ENCODE results near the gene RBP5.

The RBP5 gene

DNA sequence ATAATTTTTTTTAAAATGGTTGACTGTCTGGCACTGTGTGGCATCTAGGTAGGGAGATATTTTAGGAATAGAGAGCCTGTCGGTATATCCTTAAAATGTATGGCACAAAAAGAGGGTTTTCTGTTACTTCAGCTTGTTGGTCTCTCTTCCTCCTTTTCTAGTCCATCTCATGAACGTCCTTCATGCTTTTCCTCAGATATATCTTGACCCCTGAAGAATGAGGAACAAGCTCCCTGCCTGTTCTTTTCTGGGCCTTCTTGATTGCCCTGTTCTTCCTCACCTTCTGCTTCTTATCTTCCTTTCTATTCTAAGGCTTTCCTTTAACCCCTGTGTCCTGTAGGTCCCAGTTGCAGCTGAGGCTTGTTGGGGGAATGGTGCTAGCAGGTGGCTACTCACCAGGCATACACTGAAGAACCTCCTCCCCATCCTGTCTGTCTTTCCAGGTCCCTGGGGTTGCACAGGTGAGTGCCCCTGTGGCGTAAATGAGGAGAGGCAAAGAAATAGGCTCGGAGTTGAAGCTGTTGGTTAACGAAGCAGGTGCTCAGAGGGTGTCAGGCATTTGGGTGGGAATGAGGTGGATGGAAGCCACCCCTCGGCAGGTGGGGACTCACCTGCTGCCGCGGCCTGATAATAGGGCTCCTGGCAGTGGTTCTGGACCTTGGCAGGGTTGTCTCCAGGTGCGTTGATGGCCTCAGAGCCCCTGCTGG lies 29.2 kb downstream of the RBP5 start:
- no peak for DNase-seq

- no peak for DNase-seq
These were observed 31.7 kb downstream of the RBP5 start for GRCh38 chr12:7096979-7097378.

DNA sequence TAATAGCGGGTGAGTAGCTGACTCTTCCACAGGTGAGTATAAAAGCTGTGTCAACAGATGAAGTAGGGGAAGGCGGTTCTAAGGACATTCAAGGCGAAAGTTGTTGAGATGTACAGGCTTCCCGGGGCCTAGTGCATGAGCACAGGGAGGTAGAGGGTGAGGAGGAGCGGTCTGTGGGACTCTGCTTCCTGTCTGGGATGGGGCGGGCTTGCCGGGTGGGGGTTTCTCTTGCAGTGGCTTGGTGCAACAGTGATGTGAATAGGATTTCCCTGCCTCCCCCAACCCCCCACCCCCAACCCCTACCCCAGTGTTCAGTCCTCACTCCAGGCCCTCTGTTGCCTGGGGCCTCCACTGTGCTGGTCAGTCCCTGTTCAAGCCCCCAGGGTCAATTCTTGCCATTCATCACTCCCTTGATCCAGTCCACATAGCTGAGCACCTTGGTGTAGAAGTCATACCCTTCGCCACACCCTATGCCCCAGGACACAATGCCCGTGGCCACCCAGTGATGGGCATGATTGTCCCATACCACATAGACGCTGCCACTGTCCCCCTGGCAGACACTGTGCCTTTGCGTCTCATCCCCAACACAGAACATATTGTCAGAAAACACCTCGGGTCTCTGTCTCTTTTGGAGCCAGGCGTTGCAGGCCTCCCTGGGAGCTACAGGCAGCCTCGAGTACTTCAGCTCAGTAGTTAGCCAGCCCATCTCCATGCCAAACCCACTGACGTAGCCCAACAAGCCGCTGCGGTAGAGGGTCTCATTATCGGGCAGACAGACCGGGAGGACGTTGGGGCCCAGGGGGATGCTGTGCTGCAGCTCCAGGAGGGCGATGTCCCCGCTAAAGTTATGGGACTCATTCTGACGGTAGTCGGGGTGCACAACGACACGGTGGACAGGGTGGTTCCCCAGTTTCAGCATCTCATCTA lies 32.4 kb downstream of the RBP5 start:
- no peak for DNase-seq

GRCh38 chr12:7093892-7094291 lies 34.8 kb downstream of the RBP5 start:
- DNase-seq: no peak

GRCh38 chr12:7093486-7093885 lies 35.2 kb downstream of the RBP5 start:
- DNase-seq: no peak

- no peak for DNase-seq
These were observed 35.7 kb downstream of the RBP5 start for GRCh38 chr12:7092986-7093460.

DNA sequence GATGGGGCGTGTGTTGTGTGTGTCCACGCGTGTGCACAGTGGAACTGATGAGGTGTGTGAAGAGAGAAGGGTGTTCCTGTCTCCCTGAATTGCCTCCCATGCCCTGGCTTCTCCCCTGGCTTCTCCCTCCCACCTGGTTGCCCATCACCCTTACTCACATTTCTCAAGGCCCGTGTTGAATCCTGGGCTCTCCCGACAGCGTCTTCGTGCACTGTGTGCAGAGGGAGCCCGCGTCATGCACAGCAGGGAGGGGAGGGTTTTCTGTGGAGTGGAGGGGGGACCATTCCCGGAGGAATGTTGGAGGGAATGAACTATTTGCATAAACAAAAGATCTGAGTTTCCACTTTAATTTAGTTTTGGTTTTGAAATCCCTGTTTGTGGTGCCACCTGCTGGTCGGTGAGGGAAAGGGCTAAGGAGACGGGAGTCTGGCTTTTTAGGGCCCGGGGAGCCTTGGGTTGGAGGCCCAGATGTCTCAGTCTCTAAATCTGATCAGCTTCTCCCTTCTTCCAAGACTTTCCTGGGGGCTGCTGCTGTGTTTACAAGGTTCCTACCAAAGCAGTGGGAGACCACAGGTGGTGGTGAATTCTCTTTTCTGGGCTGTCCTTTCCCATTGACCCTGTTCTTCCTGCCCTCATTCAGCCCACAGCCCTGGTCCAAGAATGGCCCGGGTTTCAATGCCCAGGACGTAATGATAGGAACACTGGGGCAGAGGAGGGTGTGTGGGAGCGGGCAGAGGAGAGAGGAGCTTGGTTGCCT lies 36.3 kb downstream of the RBP5 start, which contains the start of gene C1R:
Gene C1R (minus strand): TSS at position 217 of the 757 bp plus-strand sequence. CDS start 57 bp downstream, at position 160.
- DNase-seq: peak; percentile 75

DNA sequence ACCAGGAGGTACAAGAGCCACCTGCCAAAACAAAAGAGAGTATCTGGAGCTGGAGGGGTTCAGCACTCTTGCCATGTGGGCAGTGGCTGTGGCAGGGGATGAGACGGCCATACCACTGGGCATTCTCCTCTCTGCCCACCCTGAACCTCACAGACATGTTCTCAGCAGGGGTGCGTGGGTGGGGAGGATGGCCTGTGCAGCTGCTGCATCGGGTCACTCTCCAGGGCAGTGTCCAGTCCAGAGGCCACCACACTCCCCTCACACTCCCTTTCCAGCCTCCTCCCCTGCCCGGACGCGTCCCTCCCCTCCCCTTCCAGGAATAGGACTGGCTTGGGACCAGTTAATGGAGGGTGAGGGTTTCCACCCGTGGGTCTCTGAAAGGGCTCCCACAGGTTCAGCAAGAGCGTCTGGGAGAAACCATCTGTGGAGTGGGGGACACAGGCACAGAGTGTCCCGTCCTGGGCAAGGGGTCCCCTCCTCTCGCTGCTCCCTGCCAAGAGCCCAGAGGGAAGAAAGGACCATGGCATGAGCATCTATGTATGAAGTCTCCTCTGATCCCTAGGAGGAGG lies 36.9 kb downstream of the RBP5 start:
- no peak for DNase-seq

DNA sequence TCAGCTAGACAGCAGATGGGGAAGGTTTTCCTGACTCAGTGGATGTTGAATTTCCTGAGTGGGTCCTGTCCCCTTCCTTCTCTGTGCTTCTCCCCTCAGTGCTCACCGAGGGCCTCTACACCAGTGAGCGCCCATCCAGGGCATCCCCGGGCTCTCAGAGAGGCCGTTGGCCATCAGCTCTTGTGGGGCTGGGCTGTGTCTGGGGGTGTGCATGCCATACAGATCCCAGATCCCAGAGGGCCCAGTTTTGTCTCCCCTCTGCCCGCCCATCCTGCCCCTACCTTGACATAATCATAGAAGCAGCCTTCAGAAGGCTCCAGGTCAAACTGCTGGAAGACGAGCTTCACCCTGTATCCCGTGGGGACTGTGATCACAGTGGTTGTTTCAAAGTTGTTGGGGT lies 37.5 kb downstream of the RBP5 start:
- no peak for DNase-seq

DNA sequence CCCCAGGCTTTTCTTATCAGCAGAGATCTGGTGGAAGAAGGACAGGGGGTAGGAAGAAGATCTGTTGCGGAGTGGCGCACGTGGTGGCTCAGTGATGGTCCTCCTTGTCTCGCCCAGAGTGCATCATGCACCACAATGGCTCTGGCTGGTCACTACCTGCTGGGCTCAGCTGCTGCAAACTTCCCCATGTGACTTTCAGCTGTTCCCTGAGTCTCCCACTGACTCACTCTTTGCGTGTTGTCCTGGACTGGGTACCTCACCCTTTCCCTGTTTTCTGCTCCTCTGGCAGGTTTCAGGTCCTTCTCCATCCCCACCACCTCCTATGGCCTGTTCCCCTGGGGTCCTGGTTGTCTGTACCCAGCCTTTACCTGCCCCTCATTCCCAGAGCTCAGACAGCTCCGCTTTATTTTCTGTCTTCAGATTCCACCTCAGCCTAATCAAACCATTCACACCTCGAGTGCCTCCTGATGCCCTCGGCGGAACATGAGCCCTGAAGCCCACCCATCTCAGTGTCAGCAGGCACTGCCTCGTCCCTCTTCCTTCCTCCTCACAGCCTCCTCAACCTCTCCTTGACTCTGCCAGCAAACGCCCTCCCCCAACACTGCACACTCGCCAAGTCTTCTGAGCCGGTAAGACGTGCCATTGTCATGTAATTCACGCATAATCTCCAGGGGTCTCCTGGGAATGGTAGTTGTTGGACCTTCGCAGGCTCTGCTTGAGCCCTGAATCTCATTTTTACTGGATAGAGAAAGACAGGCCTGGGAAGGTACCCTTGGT lies 38.3 kb downstream of the RBP5 start:
- DNase-seq: no peak

DNA sequence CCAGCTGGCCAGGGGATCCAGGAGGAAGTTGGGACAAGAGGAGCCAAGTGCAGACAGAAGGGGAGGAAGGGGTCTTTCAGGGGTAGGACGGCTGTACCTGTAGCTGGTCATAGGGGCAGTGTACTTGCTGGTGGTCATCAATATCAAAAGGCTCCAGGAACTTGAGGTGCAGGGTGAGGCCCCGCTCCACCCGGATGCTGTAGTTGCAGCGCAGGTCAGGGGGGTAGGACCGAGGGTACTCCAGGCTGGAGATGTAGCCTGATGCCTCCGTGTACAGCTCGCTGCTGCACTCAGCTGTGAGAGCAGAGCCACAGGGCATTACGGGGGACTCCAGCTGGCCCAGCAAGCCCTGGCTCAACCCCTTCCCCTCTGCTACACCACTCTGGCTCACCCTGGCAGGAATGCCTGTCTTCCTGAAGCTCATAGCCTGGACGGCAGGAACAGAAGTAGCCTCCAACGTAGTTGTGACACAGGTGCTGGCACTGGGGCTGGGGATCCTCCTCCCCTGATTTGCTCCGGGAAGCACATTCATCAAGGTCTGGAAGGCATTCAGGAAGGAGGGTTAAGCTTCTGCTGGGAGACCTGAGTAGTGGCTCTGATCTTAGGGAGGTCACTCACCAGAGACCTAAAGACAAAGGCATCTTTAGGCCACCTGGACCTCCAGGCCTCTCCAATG lies 39.4 kb downstream of the RBP5 start:
- DNase-seq: no peak

GRCh38 chr12:7083125-7083524 lies 45.6 kb downstream of the RBP5 start:
- no peak for DNase-seq

GRCh38 chr12:7081037-7081436 lies 47.7 kb downstream of the RBP5 start:
- no peak for DNase-seq

DNA sequence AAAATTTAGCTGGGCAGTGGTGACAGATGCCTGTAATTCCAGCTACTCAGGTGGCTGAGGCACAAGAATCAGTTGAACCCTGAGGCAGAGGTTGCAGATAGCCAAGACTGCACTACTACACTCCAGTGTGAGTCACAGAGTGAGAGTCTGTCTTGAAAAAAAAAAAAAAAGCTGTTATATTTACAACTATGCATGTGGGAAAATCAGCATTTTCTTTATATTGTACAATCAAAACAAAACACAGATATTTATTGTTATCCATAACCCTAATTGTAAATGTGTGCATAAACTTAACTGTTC lies 48.9 kb downstream of the RBP5 start:
- DNase-seq: no peak

- DNase-seq: no peak
These were observed 50.5 kb downstream of the RBP5 start for GRCh38 chr12:7078163-7078562.

DNA sequence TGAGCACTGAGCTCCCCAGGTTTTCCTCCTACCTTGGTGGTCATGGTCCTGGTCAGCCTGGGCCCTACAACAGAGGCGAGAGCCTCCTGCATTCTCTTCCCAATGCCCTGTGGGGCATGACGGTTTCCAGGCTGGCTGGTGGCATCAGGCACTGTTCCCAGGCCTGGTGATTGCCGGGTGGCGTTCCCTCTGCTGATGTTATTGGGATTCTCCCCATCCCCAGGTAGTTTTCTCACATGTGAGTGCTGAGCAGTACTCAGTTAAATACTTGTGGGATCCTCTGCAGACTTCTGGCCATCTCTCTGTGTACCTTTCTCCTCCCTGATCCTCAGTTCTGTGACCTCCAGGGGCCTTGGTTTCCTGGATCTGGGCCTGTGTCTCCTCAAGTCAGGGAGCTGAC lies 52.2 kb downstream of the RBP5 start:
- no peak for DNase-seq

DNA sequence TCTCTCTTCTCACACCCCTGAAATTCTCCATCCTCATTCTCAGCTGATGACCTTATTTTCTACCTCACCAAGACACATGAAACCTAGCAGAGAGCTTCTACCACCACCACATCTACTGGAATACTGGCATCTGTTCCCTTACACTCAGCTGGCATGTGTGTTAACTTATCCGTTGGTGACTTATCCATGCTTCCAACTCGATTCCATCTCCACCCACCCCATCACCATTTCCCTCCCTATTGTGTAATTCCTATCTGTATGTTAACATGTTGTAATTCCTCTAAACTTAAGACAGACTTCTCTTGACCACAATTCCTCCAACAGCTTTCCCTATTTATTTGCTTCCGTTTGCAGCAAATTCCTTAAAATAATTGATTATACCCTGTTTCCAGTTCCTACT lies 52.8 kb downstream of the RBP5 start:
- DNase-seq: no peak

DNA sequence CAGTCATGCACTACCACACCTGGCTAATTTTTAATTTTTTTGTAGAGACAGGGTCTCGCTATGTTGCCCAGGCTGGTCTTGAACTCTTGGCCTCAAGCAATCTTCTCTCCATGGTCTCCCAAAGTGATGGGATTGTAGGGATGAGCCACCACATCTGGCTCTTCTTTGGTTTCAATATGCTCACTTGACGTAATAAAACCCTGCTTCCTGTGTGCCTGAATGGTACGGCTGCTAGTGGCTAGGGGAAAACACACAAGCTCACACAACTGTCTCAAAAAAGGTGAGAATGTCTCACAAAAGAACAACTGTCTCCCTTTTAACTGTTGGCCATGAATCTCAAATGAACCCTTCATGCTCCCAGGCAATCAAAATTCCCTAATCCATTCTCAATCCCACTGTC lies 53.2 kb downstream of the RBP5 start:
- no peak for DNase-seq

DNA sequence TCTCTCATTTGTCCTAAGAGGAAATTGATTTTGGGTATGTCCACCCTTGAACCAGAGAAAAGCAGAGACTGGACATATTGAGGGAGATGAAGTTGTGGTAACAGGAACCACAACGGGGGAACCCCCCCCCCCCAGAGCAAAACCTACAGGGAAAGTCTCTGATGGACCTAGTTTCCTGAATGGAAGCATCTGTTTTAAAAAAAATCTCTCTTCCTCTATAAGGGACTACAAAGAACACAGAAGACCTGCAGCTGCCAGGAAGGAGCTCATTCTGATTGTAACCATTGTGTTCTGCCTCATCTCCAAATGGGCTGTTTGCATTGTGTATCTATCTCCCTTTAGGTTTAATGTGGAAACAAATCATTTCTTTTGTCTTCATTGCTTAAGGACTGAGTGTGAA lies 54.7 kb downstream of the RBP5 start:
- DNase-seq: no peak
